ENCODE data around the gene COL27A1.

The COL27A1 gene

DNA sequence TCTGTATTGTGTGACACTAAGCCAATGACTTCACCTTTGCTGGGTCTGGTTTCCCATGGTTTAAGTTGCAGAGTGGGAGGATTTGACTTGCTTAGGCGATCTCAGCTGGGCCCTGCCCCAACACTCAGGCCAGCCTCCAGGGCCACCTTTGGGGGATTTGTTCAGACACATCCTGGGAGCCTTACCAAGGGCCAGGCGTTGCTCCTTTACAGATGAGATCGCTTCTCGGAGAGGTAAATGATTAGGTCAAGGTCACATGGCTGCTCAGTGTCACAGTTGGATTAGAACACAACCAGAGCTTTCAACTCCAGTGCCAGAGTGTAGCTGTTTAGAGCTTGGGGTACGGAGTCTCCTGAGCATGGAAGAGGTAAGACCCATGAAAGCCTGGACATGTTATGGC lies 57.5 kb downstream of the COL27A1 start:
- H3K27ac ChIP-seq = no peak overlapping the region
- H3K36me3 ChIP-seq = no peaks in the 10 kb centered on the region
- no peak overlapping the region for H3K4me3 ChIP-seq (ENCODE audit: low read depth in 1 of 2, low read length in 1 of 2)
- H3K9me3 ChIP-seq = no peaks in the 10 kb centered on the region
- H3K27me3 ChIP-seq = no peaks in the 10 kb centered on the region
- H3K4me1 ChIP-seq (ENCODE audit: control insufficient read depth in 1 of 2, insufficient read depth in 1 of 2, low read depth in 1 of 2, low read length in 1 of 2) = no peaks in the 10 kb centered on the region
- TF ChIP-seq, protein P1, sequence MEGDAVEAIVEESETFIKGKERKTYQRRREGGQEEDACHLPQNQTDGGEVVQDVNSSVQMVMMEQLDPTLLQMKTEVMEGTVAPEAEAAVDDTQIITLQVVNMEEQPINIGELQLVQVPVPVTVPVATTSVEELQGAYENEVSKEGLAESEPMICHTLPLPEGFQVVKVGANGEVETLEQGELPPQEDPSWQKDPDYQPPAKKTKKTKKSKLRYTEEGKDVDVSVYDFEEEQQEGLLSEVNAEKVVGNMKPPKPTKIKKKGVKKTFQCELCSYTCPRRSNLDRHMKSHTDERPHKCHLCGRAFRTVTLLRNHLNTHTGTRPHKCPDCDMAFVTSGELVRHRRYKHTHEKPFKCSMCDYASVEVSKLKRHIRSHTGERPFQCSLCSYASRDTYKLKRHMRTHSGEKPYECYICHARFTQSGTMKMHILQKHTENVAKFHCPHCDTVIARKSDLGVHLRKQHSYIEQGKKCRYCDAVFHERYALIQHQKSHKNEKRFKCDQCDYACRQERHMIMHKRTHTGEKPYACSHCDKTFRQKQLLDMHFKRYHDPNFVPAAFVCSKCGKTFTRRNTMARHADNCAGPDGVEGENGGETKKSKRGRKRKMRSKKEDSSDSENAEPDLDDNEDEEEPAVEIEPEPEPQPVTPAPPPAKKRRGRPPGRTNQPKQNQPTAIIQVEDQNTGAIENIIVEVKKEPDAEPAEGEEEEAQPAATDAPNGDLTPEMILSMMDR (IDR thresholded peaks at IDR 0.05) = no peak

DNA sequence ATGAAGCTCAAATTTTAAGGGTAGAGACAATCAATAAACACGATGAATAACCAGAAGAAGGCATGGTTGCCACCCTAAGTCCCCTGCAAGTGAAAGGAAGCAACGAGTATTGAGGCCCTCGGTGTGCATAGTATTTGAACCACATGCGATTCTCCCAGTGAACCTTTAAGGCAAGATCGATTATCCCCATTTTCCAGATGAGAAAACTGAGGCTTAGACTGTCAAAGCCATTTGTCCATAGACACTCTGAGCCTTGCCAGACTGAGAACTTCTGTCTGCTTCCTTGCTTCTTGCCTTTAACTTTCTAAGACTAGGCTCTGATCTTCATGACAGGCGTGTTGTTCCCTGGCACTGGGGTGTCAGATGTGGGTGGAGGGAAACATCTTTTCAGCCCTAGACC lies 58.2 kb downstream of the COL27A1 start:
- no peaks in the 10 kb centered on the region for H3K27me3 ChIP-seq
- TF ChIP-seq, protein P1 (IDR thresholded peaks at IDR 0.05) = no peak
- no peaks in the 10 kb centered on the region for H3K9me3 ChIP-seq
- no peaks in the 10 kb centered on the region for H3K36me3 ChIP-seq
- no peaks in the 10 kb centered on the region for H3K4me1 ChIP-seq (ENCODE audit: control insufficient read depth in 1 of 2, insufficient read depth in 1 of 2, low read depth in 1 of 2, low read length in 1 of 2)
- no peak overlapping the region for H3K27ac ChIP-seq
- H3K4me3 ChIP-seq (ENCODE audit: low read depth in 1 of 2, low read length in 1 of 2) = no peak overlapping the region

DNA sequence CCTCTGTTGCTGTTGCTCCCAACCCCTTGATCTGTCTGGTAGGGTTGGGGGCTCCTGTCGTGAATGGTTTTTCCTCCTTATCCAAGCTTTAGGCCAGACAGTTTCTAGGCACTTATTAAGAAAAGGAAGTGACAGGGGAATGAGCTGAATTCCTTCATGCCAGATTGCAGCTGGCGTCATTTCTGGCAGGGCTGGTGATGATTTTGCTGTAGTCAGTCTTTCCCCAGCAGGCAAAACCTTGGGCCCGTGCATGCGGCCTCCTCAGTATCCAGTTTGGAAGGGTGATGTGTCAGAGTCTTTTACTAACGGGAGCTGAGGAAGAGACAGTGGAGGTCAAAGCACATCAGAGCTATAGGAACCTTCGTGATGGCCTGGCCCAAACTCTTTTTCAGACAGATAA lies 58.8 kb downstream of the COL27A1 start:
- Histone ChIP-seq H3K4me3 (ENCODE audit: low read depth in 1 of 2, low read length in 1 of 2) (no peak overlapping the region), H3K27ac (no peak overlapping the region)

DNA sequence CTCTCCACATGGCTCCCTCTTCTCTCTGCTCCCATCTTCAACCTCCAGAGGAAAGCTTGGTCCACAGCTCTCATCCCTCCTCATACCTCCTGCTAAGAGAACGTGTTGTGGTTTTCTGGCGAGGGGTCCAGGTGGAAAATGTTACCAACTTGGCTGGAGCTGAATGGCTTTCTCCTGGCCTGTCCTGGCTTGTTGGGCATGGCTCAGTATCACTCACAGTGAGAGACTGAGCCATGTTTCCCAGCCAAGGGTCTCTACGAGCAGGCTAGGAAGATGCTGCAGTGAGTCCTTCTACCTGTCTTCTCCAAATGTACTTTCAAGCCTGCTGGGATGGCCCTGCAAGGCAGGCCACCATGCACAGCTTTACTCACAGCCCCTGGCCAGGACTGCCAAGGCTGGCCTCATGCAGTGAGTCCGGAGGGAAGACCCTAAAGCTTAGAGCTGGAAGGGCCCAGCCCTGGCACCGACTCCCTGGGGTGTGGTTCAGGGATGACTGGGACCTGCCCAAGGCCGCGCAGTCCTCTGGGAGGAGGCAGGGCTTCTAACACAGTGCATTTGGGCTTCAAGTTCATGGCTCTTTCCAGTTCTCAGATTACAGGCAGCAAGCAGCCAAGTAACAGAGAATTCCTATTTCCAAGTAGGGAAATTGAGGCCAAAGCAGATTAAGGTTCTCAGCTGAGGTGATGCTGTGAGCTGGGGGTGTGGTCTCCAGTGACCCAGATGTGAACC lies 59.5 kb downstream of the COL27A1 start:
- no peaks in the 10 kb centered on the region for H3K4me1 ChIP-seq (ENCODE audit: control insufficient read depth in 1 of 2, insufficient read depth in 1 of 2, low read depth in 1 of 2, low read length in 1 of 2)
- H3K36me3 ChIP-seq = no peaks in the 10 kb centered on the region
- H3K27me3 ChIP-seq = no peaks in the 10 kb centered on the region

More for the DNA sequence above, 58.8 kb downstream of the COL27A1 start:
- Histone ChIP-seq H3K4me1 (ENCODE audit: control insufficient read depth in 1 of 2, insufficient read depth in 1 of 2, low read depth in 1 of 2, low read length in 1 of 2) (no peaks in the 10 kb centered on the region), H3K36me3 (no peaks in the 10 kb centered on the region), H3K27me3 (no peaks in the 10 kb centered on the region), H3K9me3 (no peaks in the 10 kb centered on the region)
- TF ChIP-seq, protein P1 (IDR thresholded peaks at IDR 0.05) = no peak

DNA sequence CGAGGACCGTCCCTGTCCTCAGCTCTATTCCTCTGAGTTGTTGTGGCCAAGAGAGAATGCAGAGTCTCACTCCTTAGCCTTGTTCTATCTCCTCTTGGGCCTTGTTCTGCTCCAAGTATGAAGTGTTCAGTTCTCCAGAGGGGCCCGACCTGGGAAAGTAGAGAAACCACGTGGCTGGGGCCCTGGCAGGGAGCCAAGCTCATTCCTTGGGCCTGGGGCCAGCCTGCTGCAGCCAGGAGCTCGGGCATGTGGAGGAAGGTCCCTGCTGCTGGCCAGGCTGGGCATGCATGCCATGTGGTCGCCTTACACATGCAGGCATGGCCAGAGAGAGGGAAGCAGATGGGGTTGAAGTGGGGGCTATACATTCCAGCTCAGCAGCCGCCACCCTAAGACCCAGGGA lies 60.7 kb downstream of the COL27A1 start:
- TF ChIP-seq, protein P1 (IDR thresholded peaks at IDR 0.05) = no peak
- Histone ChIP-seq H3K9me3 (no peaks in the 10 kb centered on the region), H3K27me3 (no peaks in the 10 kb centered on the region), H3K27ac (no peak overlapping the region), H3K4me1 (ENCODE audit: control insufficient read depth in 1 of 2, insufficient read depth in 1 of 2, low read depth in 1 of 2, low read length in 1 of 2) (no peaks in the 10 kb centered on the region), H3K36me3 (no peaks in the 10 kb centered on the region), H3K4me3 (ENCODE audit: low read depth in 1 of 2, low read length in 1 of 2) (no peak overlapping the region)

More for the DNA sequence above, 59.5 kb downstream of the COL27A1 start:
- Histone ChIP-seq H3K9me3 (no peaks in the 10 kb centered on the region), H3K4me3 (ENCODE audit: low read depth in 1 of 2, low read length in 1 of 2) (no peak overlapping the region), H3K27ac (no peak overlapping the region)
- TF ChIP-seq, protein P1 (IDR thresholded peaks at IDR 0.05) = no peak

All from neutrophil (primary cell).